LNCAP (cell line): Measurements from ENCODE around the gene ADIPOR1.

ENCODE experiments used
- TF ChIP-seq, protein P1 (sequence below): fragments of 450-650 bp; IDR thresholded peaks from 2 replicates; pipeline ENCODE4 v1.5.1; 2017; ENCODE audit warnings: mild to moderate bottlenecking

The ADIPOR1 gene

DNA sequence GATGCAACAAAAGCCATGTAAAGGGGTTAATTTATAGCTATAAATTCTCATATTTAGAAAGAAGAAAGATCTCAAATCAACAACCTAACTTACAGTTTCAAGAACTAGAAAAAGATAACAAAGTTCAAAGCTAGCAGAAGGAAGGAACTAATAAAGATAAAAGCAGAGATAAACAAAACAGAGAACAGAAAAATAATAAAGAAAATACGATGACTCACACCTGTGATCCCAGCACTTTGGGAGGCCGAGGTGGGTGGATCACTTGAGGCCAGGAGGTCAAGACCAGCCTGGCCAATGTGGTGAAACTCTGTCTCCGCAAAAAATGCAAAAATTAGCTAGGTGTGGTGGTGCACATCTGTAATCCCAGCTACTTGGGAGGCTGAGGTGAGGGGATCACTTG, 36.6 kb upstream of the ADIPOR1 start:
- TF ChIP-seq, protein P1, sequence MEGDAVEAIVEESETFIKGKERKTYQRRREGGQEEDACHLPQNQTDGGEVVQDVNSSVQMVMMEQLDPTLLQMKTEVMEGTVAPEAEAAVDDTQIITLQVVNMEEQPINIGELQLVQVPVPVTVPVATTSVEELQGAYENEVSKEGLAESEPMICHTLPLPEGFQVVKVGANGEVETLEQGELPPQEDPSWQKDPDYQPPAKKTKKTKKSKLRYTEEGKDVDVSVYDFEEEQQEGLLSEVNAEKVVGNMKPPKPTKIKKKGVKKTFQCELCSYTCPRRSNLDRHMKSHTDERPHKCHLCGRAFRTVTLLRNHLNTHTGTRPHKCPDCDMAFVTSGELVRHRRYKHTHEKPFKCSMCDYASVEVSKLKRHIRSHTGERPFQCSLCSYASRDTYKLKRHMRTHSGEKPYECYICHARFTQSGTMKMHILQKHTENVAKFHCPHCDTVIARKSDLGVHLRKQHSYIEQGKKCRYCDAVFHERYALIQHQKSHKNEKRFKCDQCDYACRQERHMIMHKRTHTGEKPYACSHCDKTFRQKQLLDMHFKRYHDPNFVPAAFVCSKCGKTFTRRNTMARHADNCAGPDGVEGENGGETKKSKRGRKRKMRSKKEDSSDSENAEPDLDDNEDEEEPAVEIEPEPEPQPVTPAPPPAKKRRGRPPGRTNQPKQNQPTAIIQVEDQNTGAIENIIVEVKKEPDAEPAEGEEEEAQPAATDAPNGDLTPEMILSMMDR = no peak

DNA sequence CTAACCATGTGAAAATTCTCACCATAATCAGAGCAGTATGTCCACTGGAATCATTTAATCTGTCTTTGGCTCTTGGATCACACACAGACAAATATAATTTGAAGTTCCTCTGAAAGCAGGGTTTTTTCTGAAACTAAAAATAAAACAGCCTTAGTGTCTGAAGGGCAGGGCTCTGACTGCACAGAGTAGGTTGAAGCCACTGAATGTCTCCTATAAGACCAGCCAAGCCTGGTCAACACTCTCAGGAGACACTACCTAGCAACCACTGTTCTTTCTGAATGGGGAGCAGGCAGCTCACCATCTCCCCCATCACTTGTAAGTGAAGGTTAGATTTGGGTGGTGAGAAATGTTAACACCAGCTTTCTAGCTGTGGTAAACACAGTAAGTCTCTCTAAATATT, 33.0 kb upstream of the ADIPOR1 start:
- TF ChIP-seq, protein P1 = no peak

DNA sequence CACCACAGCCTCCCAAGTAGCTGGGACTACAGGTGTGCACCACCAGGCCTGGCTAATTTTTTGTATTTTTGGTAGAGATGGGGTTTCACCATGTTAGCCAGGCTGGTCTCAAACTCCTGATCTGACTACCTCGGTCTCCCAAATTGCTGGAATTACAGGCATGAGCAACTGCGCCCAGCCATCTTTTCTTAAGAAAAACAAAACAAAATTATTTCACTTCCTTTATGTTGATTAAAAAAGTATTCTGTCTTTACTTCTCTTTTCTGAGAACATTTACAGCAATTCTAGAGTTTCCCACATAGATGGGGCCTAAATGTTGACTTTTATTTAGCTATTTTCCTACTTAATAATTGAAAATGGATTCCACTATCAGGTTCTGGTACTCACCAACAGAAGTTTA, 31.8 kb upstream of the ADIPOR1 start:
- TF ChIP-seq, protein P1 = no peak

DNA sequence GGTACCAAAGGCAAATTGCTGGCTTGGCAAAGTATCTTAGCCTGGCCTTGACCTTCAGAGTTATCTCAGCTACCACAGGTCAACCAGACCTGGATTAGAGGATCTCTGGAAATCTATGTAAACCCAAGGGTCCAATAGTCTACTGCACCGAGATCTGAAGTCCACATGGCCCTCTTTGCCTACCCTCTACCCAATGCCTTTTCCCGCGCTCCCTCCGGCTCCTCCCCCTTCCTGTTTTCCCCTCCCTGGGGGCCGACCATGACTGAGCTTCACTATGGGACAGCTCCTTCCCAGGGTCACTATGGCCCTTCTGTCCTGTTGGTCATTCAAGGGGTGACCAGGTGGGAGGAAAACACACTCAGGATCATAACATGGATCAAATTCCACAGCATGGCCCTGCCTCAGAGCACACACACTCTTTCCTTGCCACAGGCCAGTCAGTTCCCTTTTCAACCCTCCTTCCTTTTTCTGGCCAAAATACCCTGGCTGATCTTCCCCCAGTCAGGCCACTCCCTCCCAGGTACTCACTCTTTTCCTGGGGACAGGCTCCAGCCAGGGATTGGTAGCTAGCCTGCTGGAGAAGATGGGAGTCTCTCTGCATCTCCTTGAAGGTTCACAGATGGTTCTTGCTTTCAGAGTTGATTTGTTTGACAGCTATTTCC, 29.9 kb upstream of the ADIPOR1 start:
- TF ChIP-seq, protein P1 = no peak

DNA sequence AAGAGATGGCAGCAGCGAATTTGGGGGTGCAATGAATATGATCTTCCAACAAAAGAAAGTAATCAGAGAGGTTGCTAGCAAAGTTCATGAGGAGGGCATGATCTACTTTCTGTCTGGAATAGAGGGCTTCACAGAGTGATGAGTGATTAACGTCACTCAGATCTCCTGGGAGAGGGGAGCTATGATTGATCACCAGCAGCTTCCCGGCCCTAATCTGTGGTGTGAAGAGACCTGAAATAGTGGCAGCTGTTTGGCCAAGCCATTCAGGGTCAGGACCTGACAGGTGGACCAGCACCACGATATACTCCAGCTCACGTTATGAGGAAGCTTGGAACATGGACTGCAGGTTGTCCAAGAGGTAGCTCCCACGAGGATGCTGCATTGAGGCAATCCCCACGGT, 29.1 kb upstream of the ADIPOR1 start:
- TF ChIP-seq, protein P1 = no peak

DNA sequence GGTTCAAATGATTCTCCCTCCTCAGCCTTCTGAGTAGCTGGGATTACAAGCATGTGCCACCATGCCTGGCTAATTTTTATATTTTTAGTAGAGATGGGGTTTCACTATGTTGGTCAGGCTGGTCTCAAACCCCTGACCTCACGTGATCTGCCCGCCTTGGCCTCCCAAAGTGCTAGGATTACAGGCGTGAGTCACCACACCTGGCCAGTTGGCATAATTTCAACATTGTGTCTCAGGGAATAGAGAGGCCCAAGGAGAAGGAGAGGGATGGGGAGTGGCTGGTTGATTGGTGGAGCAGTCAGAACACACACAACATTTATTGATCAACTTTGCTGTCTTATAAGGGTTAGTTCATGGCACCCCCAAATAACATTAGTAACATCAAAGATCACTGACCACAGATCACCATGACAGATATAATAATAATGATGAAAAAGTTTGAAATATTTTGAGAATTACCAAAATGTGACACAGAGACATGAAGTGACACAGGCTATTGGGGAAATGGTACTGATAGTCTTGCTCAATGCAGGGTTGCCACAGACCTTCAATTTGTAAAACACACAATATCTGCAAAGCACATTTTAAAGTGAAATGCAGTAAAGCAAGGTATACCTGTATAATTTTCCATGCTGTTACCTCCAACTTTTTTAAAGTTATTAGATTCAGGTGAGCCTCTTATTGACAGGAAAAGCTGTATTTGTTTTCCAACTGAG, 24.8 kb upstream of the ADIPOR1 start:
- TF ChIP-seq, protein P1 = no peak

DNA sequence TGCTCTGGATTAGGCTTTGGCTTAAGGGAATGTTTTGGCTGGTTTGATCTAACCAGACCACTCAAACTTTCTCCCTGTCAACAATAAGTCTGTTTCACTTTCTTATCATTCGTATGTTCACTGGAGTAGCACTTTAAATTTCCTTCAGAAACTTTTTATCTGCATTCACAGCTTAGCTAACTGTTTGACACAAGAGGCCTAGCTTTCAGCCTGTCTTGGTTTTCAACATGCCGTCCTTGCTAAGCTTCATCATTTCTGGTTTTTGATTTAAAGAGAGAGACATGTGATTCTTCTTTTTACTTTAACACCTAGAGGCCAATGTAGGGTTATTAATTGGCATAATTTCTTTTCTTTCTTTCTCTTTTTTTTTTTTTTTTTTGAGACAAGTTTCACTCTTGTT, 23.8 kb upstream of the ADIPOR1 start:
- TF ChIP-seq, protein P1 = no peak
